Glutamatergic neuron (in vitro differentiated cells): ENCODE measurements around the gene CFAP298. TPM values are rescaled to one million over a fixed set of nuclear protein-coding genes. Genes with fewer than 3 reads are reported as not detected.
"Not testable (repeated sequence)": the region's sequence is repeated elsewhere in the genome, so short reads cannot be mapped to it uniquely, and the experiment has no call there.

Experiments used
- DNase-seq: peaks from one replicate; pipeline ENCODE4 v3.0.0; 2022
- H3K27ac Mint-ChIP-seq: one replicate; pipeline ENCODE4 v1.8.0; 2020; ENCODE audit warnings: mild to moderate bottlenecking, mixed read lengths, inconsistent platforms; ENCODE audit not compliant: unreplicated experiment
- H3K27me3 Mint-ChIP-seq: one replicate; pipeline ENCODE4 v1.8.0; 2020; ENCODE audit warnings: mild to moderate bottlenecking, moderate library complexity, mixed read lengths, inconsistent platforms; ENCODE audit not compliant: unreplicated experiment
- H3K36me3 Mint-ChIP-seq: one replicate; pipeline ENCODE4 v1.8.0; 2020; ENCODE audit warnings: mild to moderate bottlenecking, mixed read lengths, inconsistent platforms; ENCODE audit not compliant: unreplicated experiment
- H3K4me1 Mint-ChIP-seq: one replicate; pipeline ENCODE4 v1.8.0; 2020; ENCODE audit warnings: mild to moderate bottlenecking, low read depth, mixed read lengths, inconsistent platforms; ENCODE audit not compliant: unreplicated experiment
- H3K4me3 Mint-ChIP-seq: one replicate; pipeline ENCODE4 v1.8.0; 2020; ENCODE audit warnings: mild to moderate bottlenecking, mixed read lengths, inconsistent platforms; ENCODE audit not compliant: unreplicated experiment
- H3K9me3 Mint-ChIP-seq: one replicate; pipeline ENCODE4 v1.8.0; 2020; ENCODE audit warnings: mild to moderate bottlenecking, moderate library complexity, mixed read lengths, inconsistent platforms; ENCODE audit not compliant: unreplicated experiment
- CTCF ChIP-seq: fragments of 200-600 bp; sonication (generic); IDR thresholded peaks from one replicate; pipeline ENCODE4 v1.5.0; 2021; ENCODE audit not compliant: partially characterized antibody, unreplicated experiment
- total RNA-seq: library from RNA; stranded (reverse); fragmentation: NEBNext Ultra II Directional; extraction: Animal tissue kit (Norgen Biotek cat#: 25700); gene quantifications from one replicate; pipeline ENCODE4 v1.2.1, GENCODE V29; 2021; ENCODE audit not compliant: unreplicated experiment

Gene CFAP298
- total RNA-seq, 1 donor from 2014 or later, result 124 TPM

- Mint-ChIP-seq H3K9me3 (peaks cover 10% of the 10 kb centered on the region), H3K4me1 (peaks cover 4% of the 10 kb centered on the region), H3K27ac (no peak overlapping the region), H3K27me3 (peaks cover 5% of the 10 kb centered on the region), H3K36me3 (peaks cover 25% of the 10 kb centered on the region), H3K4me3 (no peak overlapping the region)
- no peak for DNase-seq
- no peak for TF ChIP-seq CTCF
Observed at GRCh38 chr21:32566741-32567389, 45.3 kb downstream of the CFAP298 start.

- H3K9me3 Mint-ChIP-seq, result peaks cover 10% of the 10 kb centered on the region
- TF ChIP-seq CTCF, result no peak
- peaks cover 5% of the 10 kb centered on the region for H3K27me3 Mint-ChIP-seq
- no peak overlapping the region for H3K4me3 Mint-ChIP-seq
- H3K4me1 Mint-ChIP-seq, result peaks cover 4% of the 10 kb centered on the region
- no peak for DNase-seq
- H3K36me3 Mint-ChIP-seq, result peaks cover 25% of the 10 kb centered on the region
- H3K27ac Mint-ChIP-seq, result no peak overlapping the region
Observed at GRCh38 chr21:32565856-32566465, 46.2 kb downstream of the CFAP298 start.

GRCh38 chr21:32562915-32563314, 49.3 kb downstream of the CFAP298 start:
- H3K4me1 Mint-ChIP-seq, result no peaks in the 10 kb centered on the region
- peaks cover 25% of the 10 kb centered on the region for H3K36me3 Mint-ChIP-seq
- H3K9me3 Mint-ChIP-seq, result peaks cover 10% of the 10 kb centered on the region
- H3K4me3 Mint-ChIP-seq, result no peak overlapping the region
- no peak for TF ChIP-seq CTCF
- peaks cover 5% of the 10 kb centered on the region for H3K27me3 Mint-ChIP-seq
- H3K27ac Mint-ChIP-seq, result no peak overlapping the region
- DNase-seq, result no peak

GRCh38 chr21:32562426-32562825, 49.8 kb downstream of the CFAP298 start:
- Mint-ChIP-seq H3K9me3 (peaks cover 8% of the 10 kb centered on the region), H3K4me1 (no peaks in the 10 kb centered on the region), H3K36me3 (peaks cover 25% of the 10 kb centered on the region), H3K27me3 (peaks cover 3% of the 10 kb centered on the region), H3K4me3 (no peak overlapping the region), H3K27ac (no peak overlapping the region)
- no peak for DNase-seq
- TF ChIP-seq CTCF, result no peak

- not testable (repeated sequence) for DNase-seq, H3K4me3 Mint-ChIP-seq, H3K27ac Mint-ChIP-seq, H3K9me3 Mint-ChIP-seq, H3K27me3 Mint-ChIP-seq, H3K4me1 Mint-ChIP-seq
- peaks cover 20% of the 10 kb centered on the region for H3K36me3 Mint-ChIP-seq
Observed at GRCh38 chr21:32561476-32561875, 50.7 kb downstream of the CFAP298 start.
